Measurements from ENCODE around the gene BFSP2.

- TF ChIP-seq EZH2 (IDR thresholded peaks at IDR 0.05; ENCODE audit: insufficient read depth, poor library complexity, severe bottlenecking) (no peak), EZH2phosphoT487 (IDR thresholded peaks at IDR 0.05; ENCODE audit: insufficient read depth, low read depth) (no peak)
These were observed 64.7 kb downstream of the BFSP2 start for GRCh38 chr3:133464573-133464972.

All from GM23248 (cell line).